ENCODE results near the gene SHH.

The SHH gene

DNA sequence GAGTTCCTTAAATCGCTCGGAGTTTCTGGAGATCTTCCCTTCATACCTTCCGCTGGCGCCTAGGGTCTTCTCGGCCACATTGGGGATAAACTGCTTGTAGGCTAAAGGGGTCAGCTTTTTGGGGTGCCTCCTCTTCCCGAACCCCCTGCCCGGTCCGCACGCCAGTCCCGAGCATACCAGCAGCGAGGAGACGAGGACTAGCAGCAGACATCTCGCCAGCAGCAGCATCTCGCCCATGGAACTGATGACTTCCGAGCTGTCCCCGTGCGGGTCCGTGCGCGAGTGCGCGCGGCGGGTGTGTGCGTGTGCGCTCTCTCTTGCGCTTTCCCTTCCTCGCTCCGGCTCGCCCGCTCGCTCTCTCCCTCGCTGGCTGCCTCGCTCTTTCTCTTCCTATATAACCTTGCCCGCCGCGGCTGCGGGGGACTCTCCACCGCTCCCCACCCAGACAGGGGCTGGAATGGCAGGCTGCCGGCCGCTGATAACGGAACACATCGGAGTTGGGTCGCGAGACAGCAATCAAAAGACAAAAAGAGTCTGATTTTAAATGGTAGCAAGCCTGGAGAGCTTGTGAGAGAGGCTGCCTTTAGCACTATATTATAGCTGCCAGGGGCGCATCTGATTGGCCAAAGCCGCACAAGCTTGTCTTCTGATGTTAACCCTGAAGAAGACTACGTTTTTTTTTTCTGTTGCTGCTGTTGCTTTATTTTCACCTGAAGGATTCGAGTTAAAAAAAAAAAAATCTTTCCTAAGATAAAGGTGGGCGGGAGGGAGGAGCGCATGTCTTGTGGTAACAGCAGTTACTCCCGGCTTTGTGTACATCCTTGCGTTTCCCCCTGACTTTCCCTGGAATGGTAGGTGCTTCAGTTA is at the start of gene SHH:
TSS of gene SHH (minus strand) at position 569 of the 867 bp plus-strand sequence. CDS start at position 228, 341 bp downstream.
- H3K9me3 ChIP-seq (ENCODE audit: control insufficient read depth, insufficient read depth, low read depth, low read length) = no peaks in the 10 kb centered on the region
- H3K27ac ChIP-seq (ENCODE audit: low read depth, low read length) = no peak within 1 kb of the TSS
- peaks cover 46% of the 10 kb centered on the region for H3K4me1 ChIP-seq (ENCODE audit: control insufficient read depth, insufficient read depth, low read length)
- H3K4me3 ChIP-seq (ENCODE audit: low read depth, low read length) = peak within 1 kb of the TSS; percentile 47
- H3K36me3 ChIP-seq (ENCODE audit: control insufficient read depth, insufficient read depth, low read length) = no peaks in the 10 kb centered on the region
- H3K27me3 ChIP-seq (ENCODE audit: control insufficient read depth, insufficient read depth, low read length) = peaks cover 96% of the 10 kb centered on the region
- H3K9ac ChIP-seq (ENCODE audit: low read length) = no peak within 1 kb of the TSS

DNA sequence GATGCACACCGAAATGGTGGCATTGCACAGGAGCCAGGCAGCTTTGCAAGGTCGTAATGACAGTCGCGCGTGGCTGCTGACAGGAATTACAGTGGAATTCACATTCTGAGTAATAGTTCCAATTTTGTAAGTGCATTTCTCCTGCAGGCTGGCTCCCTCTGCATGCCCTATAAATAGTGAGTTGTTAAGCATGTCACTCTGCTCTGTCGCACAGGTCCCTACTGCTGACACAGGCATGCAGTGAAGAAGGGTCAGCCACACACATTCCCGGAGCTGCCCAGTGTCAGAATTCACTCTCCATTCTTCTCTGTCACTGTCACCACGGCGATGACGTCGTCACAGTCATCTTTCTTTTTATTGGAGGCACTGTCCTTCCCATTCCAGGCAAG is 49.2 kb upstream of the SHH start:
- Histone ChIP-seq H3K9me3 (ENCODE audit: control insufficient read depth, insufficient read depth, low read depth, low read length) (no peaks in the 10 kb centered on the region), H3K27me3 (ENCODE audit: control insufficient read depth, insufficient read depth, low read length) (peaks cover 36% of the 10 kb centered on the region), H3K4me1 (ENCODE audit: control insufficient read depth, insufficient read depth, low read length) (no peaks in the 10 kb centered on the region; the same call in 1 of the 2 replicates), H3K36me3 (ENCODE audit: control insufficient read depth, insufficient read depth, low read length) (no peaks in the 10 kb centered on the region), H3K4me3 (ENCODE audit: low read depth, low read length) (no peak overlapping the region), H3K27ac (ENCODE audit: low read depth, low read length) (no peak overlapping the region), H3K9ac (ENCODE audit: low read length) (no peak overlapping the region)

DNA sequence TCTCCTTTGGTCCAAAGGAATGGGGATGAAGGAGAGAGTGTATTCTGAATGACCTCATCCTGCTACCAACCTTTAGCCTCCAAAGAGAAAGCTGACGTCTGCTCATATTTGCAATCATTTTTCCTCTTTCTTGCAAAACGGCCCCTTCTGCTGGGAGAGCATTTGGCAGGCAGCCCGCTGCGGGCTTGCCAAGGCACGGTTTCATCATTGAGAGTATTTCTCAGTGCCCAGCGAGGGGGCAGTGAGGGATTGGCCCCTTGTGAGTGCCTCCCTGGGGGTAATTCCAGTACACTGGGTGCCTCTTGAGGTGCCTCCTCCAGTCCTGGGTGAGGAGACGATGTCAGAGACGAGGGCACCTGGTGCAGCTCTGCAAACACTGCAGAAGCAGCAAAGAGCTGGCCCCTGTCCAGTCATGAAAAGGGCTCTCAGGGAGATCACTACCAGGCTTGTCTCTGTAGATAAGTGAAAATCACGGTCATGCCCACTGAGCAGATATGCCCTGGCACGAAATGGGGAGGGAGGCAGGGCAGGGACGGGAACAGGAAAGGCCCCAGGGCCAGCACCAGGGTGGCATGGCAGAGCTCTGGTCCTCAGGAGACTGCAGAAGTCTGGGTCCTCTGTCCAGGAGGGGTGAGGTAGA is 48.7 kb upstream of the SHH start:
- H3K4me3 ChIP-seq (ENCODE audit: low read depth, low read length) = no peak overlapping the region
- H3K36me3 ChIP-seq (ENCODE audit: control insufficient read depth, insufficient read depth, low read length) = no peaks in the 10 kb centered on the region
- H3K27me3 ChIP-seq (ENCODE audit: control insufficient read depth, insufficient read depth, low read length) = peaks cover 31% of the 10 kb centered on the region
- H3K9me3 ChIP-seq (ENCODE audit: control insufficient read depth, insufficient read depth, low read depth, low read length) = no peaks in the 10 kb centered on the region
- H3K4me1 ChIP-seq (ENCODE audit: control insufficient read depth, insufficient read depth, low read length) = no peaks in the 10 kb centered on the region; the same call in 1 of the 2 replicates
- H3K9ac ChIP-seq (ENCODE audit: low read length) = no peak overlapping the region
- no peak overlapping the region for H3K27ac ChIP-seq (ENCODE audit: low read depth, low read length)

DNA sequence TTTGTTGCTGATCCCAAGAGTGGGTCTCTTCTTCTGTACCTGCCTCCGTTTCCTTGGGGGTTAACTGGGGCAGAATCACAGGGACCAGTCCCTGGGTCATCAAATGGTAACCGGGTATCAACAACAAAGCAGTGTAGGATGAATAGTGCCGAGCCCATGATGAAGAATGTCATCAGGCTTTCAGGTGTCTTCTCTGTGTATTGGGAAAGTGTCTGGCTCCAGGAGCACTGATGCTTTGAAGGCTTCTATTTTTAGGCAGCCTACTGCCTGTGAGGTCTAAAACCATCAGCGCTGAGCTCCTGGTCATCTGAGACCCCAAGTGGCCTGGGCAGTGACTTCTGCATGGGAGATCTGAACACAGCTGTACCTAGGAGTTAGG is 48.2 kb upstream of the SHH start:
- H3K36me3 ChIP-seq (ENCODE audit: control insufficient read depth, insufficient read depth, low read length) = no peaks in the 10 kb centered on the region
- H3K27me3 ChIP-seq (ENCODE audit: control insufficient read depth, insufficient read depth, low read length) = peaks cover 25% of the 10 kb centered on the region
- no peaks in the 10 kb centered on the region; the same call in 1 of the 2 replicates for H3K4me1 ChIP-seq (ENCODE audit: control insufficient read depth, insufficient read depth, low read length)
- no peak overlapping the region for H3K9ac ChIP-seq (ENCODE audit: low read length)
- no peak overlapping the region for H3K27ac ChIP-seq (ENCODE audit: low read depth, low read length)
- H3K9me3 ChIP-seq (ENCODE audit: control insufficient read depth, insufficient read depth, low read depth, low read length) = no peaks in the 10 kb centered on the region
- no peak overlapping the region for H3K4me3 ChIP-seq (ENCODE audit: low read depth, low read length)

DNA sequence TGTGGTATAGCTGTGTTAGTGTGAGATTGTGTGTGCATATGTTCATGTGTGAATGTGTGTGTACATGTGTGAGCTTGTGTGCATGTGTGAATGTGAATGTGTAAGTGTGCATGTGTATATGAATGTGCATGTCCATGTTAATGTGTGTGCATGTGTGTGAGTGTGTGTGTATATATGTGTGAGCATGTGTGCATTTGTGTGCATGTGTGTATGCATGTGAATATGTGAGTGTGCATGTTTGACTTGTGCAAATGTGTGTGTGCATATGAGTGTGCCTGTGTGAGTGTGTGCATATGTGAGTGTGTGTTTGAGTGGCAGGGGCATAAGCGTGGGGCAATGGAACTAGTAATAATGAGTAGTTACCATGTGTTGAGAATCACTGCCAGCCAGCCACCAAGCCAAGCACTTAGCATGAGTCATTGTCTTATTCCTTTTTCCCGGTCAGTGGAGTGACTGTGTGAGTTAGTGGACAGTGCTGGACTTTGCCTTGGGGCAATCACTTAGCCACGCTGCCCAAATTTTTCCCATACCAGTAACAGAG is 46.3 kb upstream of the SHH start:
- Histone ChIP-seq H3K4me1 (ENCODE audit: control insufficient read depth, insufficient read depth, low read length) (no peaks in the 10 kb centered on the region), H3K9ac (ENCODE audit: low read length) (no peak overlapping the region), H3K27me3 (ENCODE audit: control insufficient read depth, insufficient read depth, low read length) (peaks cover 20% of the 10 kb centered on the region)

DNA sequence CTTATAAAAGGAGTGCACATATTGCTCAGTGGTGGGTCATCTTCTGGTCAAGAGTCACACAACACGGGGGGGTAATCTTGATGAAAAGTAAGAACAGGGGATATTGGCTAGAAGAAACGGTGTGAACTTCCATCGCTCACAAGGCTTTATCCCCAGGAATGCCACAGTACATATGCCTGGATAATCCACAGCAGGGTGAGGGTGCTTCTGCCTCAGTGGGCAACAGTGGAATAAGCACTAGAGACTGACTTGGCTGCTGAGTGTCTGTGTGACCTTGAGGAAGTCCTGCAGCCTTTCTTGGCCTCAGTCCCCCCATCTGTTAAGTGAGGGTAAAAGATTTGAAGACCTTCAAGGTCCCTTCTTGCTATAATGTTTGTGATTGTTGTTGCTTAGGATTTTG is 44.9 kb upstream of the SHH start:
- no peaks in the 10 kb centered on the region for H3K4me1 ChIP-seq (ENCODE audit: control insufficient read depth, insufficient read depth, low read length)
- H3K27me3 ChIP-seq (ENCODE audit: control insufficient read depth, insufficient read depth, low read length) = peaks cover 20% of the 10 kb centered on the region
- no peak overlapping the region for H3K9ac ChIP-seq (ENCODE audit: low read length)
- no peaks in the 10 kb centered on the region for H3K9me3 ChIP-seq (ENCODE audit: control insufficient read depth, insufficient read depth, low read depth, low read length)
- H3K36me3 ChIP-seq (ENCODE audit: control insufficient read depth, insufficient read depth, low read length) = no peaks in the 10 kb centered on the region
- no peak overlapping the region for H3K27ac ChIP-seq (ENCODE audit: low read depth, low read length)
- no peak overlapping the region for H3K4me3 ChIP-seq (ENCODE audit: low read depth, low read length)

More for the DNA sequence above, 46.3 kb upstream of the SHH start:
- no peak overlapping the region for H3K27ac ChIP-seq (ENCODE audit: low read depth, low read length)
- H3K4me3 ChIP-seq (ENCODE audit: low read depth, low read length) = no peak overlapping the region
- no peaks in the 10 kb centered on the region for H3K36me3 ChIP-seq (ENCODE audit: control insufficient read depth, insufficient read depth, low read length)
- no peaks in the 10 kb centered on the region for H3K9me3 ChIP-seq (ENCODE audit: control insufficient read depth, insufficient read depth, low read depth, low read length)

DNA sequence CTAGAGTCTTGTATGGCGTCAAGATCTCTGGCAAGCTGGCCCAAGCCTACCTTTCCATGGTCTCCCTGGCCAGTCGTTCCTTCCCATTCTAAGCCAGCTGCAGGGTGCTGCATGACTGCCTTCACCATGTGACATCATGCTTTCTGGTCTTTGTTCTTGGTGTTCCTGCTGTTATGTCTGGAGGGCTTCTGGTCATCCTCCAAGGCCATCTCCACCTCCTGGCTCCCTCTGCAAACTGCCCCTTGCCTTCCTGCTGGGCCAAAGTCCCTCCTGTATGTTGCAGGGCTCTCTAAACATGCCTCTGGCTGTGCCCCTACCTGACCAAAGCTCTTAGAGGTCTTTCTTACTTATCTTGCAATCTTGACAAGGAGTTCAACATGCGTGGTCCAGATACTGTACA is 44.4 kb upstream of the SHH start:
- Histone ChIP-seq H3K27me3 (ENCODE audit: control insufficient read depth, insufficient read depth, low read length) (peaks cover 20% of the 10 kb centered on the region), H3K4me3 (ENCODE audit: low read depth, low read length) (no peak overlapping the region), H3K36me3 (ENCODE audit: control insufficient read depth, insufficient read depth, low read length) (no peaks in the 10 kb centered on the region), H3K9ac (ENCODE audit: low read length) (no peak overlapping the region), H3K4me1 (ENCODE audit: control insufficient read depth, insufficient read depth, low read length) (no peaks in the 10 kb centered on the region), H3K9me3 (ENCODE audit: control insufficient read depth, insufficient read depth, low read depth, low read length) (no peaks in the 10 kb centered on the region), H3K27ac (ENCODE audit: low read depth, low read length) (no peak overlapping the region)

DNA sequence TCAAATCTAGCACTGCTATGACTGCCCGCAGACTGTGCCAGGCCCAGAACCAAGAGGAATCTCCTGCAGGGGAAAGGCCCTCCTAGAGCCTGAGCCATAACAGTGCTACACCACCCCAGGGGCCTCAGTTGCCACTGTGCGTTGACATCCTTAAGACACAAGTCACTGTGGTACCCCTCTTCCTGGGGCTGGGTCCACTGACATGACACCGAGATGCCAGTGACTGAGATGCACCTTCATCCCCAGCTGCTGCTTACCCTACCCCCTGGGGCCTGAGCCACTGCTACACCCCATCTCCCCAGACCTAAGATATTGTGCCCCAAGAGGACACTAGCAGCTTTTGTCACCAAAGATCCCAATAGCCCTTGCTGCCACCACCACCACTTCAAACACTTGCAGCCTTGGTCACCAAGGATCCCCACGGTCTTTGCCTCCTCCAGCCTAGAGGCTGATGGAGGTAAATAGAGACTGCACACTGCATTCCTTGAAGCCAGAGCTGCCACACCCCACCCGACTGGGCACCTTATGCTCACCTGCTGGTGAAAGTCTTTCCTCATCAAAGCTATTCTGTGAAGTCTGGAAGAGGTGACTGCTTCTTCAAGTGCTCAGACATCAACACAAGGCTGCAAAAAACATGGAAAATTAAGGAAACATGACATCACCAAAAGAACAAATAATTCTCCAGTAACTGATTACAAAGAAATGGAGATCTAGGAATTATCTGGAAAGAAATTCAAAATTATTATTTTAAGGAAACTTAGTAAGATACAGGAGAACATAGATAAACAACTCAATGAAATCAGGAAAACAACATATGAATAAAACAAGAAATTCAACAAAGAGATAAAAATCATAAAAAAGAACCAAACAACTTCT is 40.4 kb upstream of the SHH start:
- H3K9ac ChIP-seq (ENCODE audit: low read length) = no peak overlapping the region
- no peaks in the 10 kb centered on the region for H3K4me1 ChIP-seq (ENCODE audit: control insufficient read depth, insufficient read depth, low read length)
- H3K27me3 ChIP-seq (ENCODE audit: control insufficient read depth, insufficient read depth, low read length) = no peaks in the 10 kb centered on the region; the same call in 1 of the 2 replicates
- H3K36me3 ChIP-seq (ENCODE audit: control insufficient read depth, insufficient read depth, low read length) = no peaks in the 10 kb centered on the region
- H3K4me3 ChIP-seq (ENCODE audit: low read depth, low read length) = no peak overlapping the region
- no peaks in the 10 kb centered on the region for H3K9me3 ChIP-seq (ENCODE audit: control insufficient read depth, insufficient read depth, low read depth, low read length)
- H3K27ac ChIP-seq (ENCODE audit: low read depth, low read length) = no peak overlapping the region

DNA sequence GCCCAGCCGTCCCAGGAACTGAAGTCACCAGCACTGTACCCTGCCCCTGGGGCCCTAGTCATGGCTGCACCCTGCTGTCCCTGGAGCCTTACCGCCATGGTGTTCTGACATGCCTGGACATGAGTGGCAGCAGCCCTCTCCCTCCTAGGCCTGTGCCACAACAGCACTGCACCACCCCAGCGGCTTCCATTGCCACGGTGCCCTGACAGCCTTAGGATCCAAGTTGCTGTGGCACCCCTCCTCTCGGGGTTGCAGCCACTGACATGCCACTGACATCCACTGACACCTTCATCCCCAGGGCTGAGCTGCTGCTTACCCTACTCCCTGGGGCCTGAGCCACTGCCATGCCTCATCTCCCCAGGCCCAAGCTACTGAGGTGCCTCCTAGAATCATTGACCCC is 39.6 kb upstream of the SHH start:
- Histone ChIP-seq H3K4me3 (ENCODE audit: low read depth, low read length) (no peak overlapping the region), H3K27ac (ENCODE audit: low read depth, low read length) (no peak overlapping the region), H3K36me3 (ENCODE audit: control insufficient read depth, insufficient read depth, low read length) (no peaks in the 10 kb centered on the region), H3K4me1 (ENCODE audit: control insufficient read depth, insufficient read depth, low read length) (no peaks in the 10 kb centered on the region), H3K9ac (ENCODE audit: low read length) (no peak overlapping the region), H3K9me3 (ENCODE audit: control insufficient read depth, insufficient read depth, low read depth, low read length) (no peaks in the 10 kb centered on the region), H3K27me3 (ENCODE audit: control insufficient read depth, insufficient read depth, low read length) (no peaks in the 10 kb centered on the region; the same call in 1 of the 2 replicates)

DNA sequence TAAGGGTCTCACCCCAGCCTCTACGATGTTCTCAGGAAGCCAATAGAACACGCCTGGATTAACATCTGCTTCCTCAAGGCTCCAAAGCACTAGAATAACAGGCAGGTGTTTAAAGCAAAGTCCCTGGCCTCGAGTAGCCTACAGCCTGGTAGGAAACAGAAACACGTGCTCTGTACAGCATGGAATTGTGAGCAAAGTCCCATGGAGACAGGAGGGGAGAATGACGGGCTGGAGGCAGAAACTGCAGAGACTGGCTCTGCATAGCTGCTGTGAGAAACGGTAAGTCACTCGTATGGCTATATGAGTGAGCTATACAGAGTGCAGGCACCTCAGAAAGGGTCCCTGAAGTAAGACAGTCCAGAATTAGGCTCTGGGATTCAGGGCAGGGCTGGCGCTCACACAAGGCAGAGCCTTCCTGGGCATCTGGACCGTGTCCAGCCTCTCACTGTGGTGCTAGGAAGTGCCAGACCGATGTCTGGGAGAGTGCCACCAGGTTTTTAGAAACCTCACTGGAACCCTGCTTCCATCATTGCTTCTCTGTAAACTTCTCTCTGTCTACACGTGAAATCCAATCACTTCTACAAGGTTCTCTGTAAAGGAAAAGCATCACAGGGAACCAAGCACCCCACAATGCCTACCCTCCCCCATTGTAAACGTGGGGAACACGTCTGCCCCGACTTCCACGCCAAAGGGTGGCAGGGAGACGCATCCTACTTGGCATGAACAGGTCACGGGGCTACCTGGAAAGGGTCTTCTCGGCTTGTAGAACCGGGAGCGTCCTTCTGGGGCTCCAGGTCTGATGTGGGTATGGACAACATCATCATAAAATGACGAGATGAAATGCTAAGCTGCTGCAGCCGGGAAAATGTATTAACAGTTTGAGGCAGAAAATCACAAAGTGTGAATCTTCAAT is 38.8 kb upstream of the SHH start:
- Histone ChIP-seq H3K9me3 (ENCODE audit: control insufficient read depth, insufficient read depth, low read depth, low read length) (no peaks in the 10 kb centered on the region), H3K9ac (ENCODE audit: low read length) (no peak overlapping the region), H3K4me3 (ENCODE audit: low read depth, low read length) (no peak overlapping the region), H3K27me3 (ENCODE audit: control insufficient read depth, insufficient read depth, low read length) (no peaks in the 10 kb centered on the region; the same call in 1 of the 2 replicates), H3K36me3 (ENCODE audit: control insufficient read depth, insufficient read depth, low read length) (no peaks in the 10 kb centered on the region), H3K27ac (ENCODE audit: low read depth, low read length) (no peak overlapping the region), H3K4me1 (ENCODE audit: control insufficient read depth, insufficient read depth, low read length) (no peaks in the 10 kb centered on the region)
